Muscle of arm (tissue), 12 donors: ENCODE measurements around the gene TSPYL4. TPM values are rescaled to one million over a fixed set of nuclear protein-coding genes. Genes with fewer than 3 reads are reported as not detected.
A peak's percentile ranks its signal among the peaks of the same experiment; 100 is the strongest.

Experiments used
- DNase-seq: peaks from one replicate; pipeline ENCODE4 v3.0.0-alpha.2; 2013
- polyA plus RNA-seq, 12 donors: library from polyadenylated mRNA; unstranded; fragments of 120-200 nt; gene quantifications; one replicate each; pipeline ENCODE4 v1.2.1, GENCODE V29; 2013; ENCODE audit not compliant: insufficient read length in 12 of 12

Gene TSPYL4
- polyA plus RNA-seq, 12 donors, result 15.5 to 26.5 (median 18.7) TPM; not detected in 1

- peak; percentile 80 for DNase-seq
Measured at GRCh38 chr6:116278854-116279231, 25.0 kb upstream of the TSPYL4 start.

- no peak for DNase-seq
Measured at GRCh38 chr6:116278481-116278829, 24.6 kb upstream of the TSPYL4 start.

- no peak for DNase-seq
Measured at GRCh38 chr6:116277124-116277523, 23.2 kb upstream of the TSPYL4 start.

GRCh38 chr6:116271149-116271708 lies 17.4 kb upstream of the TSPYL4 start:
- no peak for DNase-seq

- DNase-seq, result peak; percentile 68
Measured at GRCh38 chr6:116268589-116269293, 14.9 kb upstream of the TSPYL4 start.

GRCh38 chr6:116267836-116268588 lies 14.1 kb upstream of the TSPYL4 start:
- DNase-seq, result no peak

GRCh38 chr6:116266803-116267202 lies 12.9 kb upstream of the TSPYL4 start:
- DNase-seq, result no peak

GRCh38 chr6:116265041-116265829 lies 11.4 kb upstream of the TSPYL4 start:
- no peak for DNase-seq

GRCh38 chr6:116263353-116263752 lies 9.5 kb upstream of the TSPYL4 start:
- no peak for DNase-seq

GRCh38 chr6:116258520-116258919 lies 4.6 kb upstream of the TSPYL4 start:
- DNase-seq, result no peak

GRCh38 chr6:116256694-116257093 lies 2.8 kb upstream of the TSPYL4 start:
- no peak for DNase-seq

- no peak for DNase-seq
Measured at GRCh38 chr6:116255246-116255800, 1.4 kb upstream of the TSPYL4 start.

GRCh38 chr6:116254297-116255056 lies 602 bp upstream of the TSPYL4 start:
- DNase-seq, result no peak

GRCh38 chr6:116253188-116253504 lies 729 bp downstream of the TSPYL4 start:
- no peak for DNase-seq

- no peak for DNase-seq
Measured at GRCh38 chr6:116251568-116252384, 2.1 kb downstream of the TSPYL4 start.

GRCh38 chr6:116248577-116248976 lies 5.3 kb downstream of the TSPYL4 start:
- no peak for DNase-seq

- DNase-seq, result no peak
Measured at GRCh38 chr6:116247285-116247684, 6.6 kb downstream of the TSPYL4 start.

- no peak for DNase-seq
Measured at GRCh38 chr6:116246089-116246488, 7.8 kb downstream of the TSPYL4 start.

GRCh38 chr6:116244284-116244683 lies 9.6 kb downstream of the TSPYL4 start:
- no peak for DNase-seq

- no peak for DNase-seq
Measured at GRCh38 chr6:116239856-116240255, 14.0 kb downstream of the TSPYL4 start.

GRCh38 chr6:116239256-116239655 lies 14.6 kb downstream of the TSPYL4 start:
- DNase-seq, result no peak
